Measurements from ENCODE around the gene COPB2.
"Not testable (repeated sequence)": the region's sequence is repeated elsewhere in the genome, so short reads cannot be mapped to it uniquely, and the experiment has no call there.

COPB2 gene

GRCh38 chr3:139389552-139390368, at the start of gene COPB2:
Gene COPB2 (minus strand): TSS chr3:139389647. CDS start chr3:139389550, 97 bp downstream.
- DNase-seq (ENCODE audit: low read depth in 2 of 2, low spot score in 1 of 2) = peak; percentile 91 to 93

GRCh38 chr3:139434764-139435307, 45.4 kb upstream of the COPB2 start:
- no peak for DNase-seq (ENCODE audit: low read depth in 2 of 2, low spot score in 1 of 2)

GRCh38 chr3:139434228-139434627, 44.8 kb upstream of the COPB2 start:
- DNase-seq (ENCODE audit: low read depth in 2 of 2, low spot score in 1 of 2) = no peak

GRCh38 chr3:139433089-139433488, 43.6 kb upstream of the COPB2 start:
- DNase-seq (ENCODE audit: low read depth in 2 of 2, low spot score in 1 of 2) = no peak

- DNase-seq (ENCODE audit: low read depth in 2 of 2, low spot score in 1 of 2) = no peak
These were observed 41.0 kb upstream of the COPB2 start for GRCh38 chr3:139430493-139430892.

- no peak for DNase-seq (ENCODE audit: low read depth in 2 of 2, low spot score in 1 of 2)
These were observed 38.0 kb upstream of the COPB2 start for GRCh38 chr3:139427283-139428060.

GRCh38 chr3:139425745-139426400, 36.4 kb upstream of the COPB2 start:
- no peak for DNase-seq (ENCODE audit: low read depth in 2 of 2, low spot score in 1 of 2)

GRCh38 chr3:139423232-139423631, 33.8 kb upstream of the COPB2 start:
- DNase-seq (ENCODE audit: low read depth in 2 of 2, low spot score in 1 of 2) = no peak

GRCh38 chr3:139421460-139421859, 32.0 kb upstream of the COPB2 start:
- no peak for DNase-seq (ENCODE audit: low read depth in 2 of 2, low spot score in 1 of 2)

- DNase-seq (ENCODE audit: low read depth in 2 of 2, low spot score in 1 of 2) = no peak
These were observed 31.6 kb upstream of the COPB2 start for GRCh38 chr3:139421040-139421439.

- no peak for DNase-seq (ENCODE audit: low read depth in 2 of 2, low spot score in 1 of 2)
These were observed 28.7 kb upstream of the COPB2 start for GRCh38 chr3:139418144-139418543.

GRCh38 chr3:139416275-139416674, 26.8 kb upstream of the COPB2 start:
- no peak for DNase-seq (ENCODE audit: low read depth in 2 of 2, low spot score in 1 of 2)

GRCh38 chr3:139414608-139415224, 25.3 kb upstream of the COPB2 start:
- no peak for DNase-seq (ENCODE audit: low read depth in 2 of 2, low spot score in 1 of 2)

- not testable (repeated sequence) for DNase-seq (ENCODE audit: low read depth in 2 of 2, low spot score in 1 of 2)
These were observed 23.4 kb upstream of the COPB2 start for GRCh38 chr3:139412891-139413290.

- not testable (repeated sequence) for DNase-seq (ENCODE audit: low read depth in 2 of 2, low spot score in 1 of 2)
These were observed 11.7 kb upstream of the COPB2 start for GRCh38 chr3:139401155-139401554.

GRCh38 chr3:139396707-139397106, 7.3 kb upstream of the COPB2 start:
- no peak for DNase-seq (ENCODE audit: low read depth in 2 of 2, low spot score in 1 of 2)

- no peak for DNase-seq (ENCODE audit: low read depth in 2 of 2, low spot score in 1 of 2)
These were observed 4.7 kb upstream of the COPB2 start for GRCh38 chr3:139394116-139394515.

- DNase-seq (ENCODE audit: low read depth in 2 of 2, low spot score in 1 of 2) = peak in 1 of 2 donors; percentile 0
These were observed 461 bp downstream of the COPB2 start for GRCh38 chr3:139388821-139389551.

GRCh38 chr3:139388077-139388476, 1.4 kb downstream of the COPB2 start:
- DNase-seq (ENCODE audit: low read depth in 2 of 2, low spot score in 1 of 2) = no peak

- DNase-seq (ENCODE audit: low read depth in 2 of 2, low spot score in 1 of 2) = not testable (repeated sequence)
These were observed 7.2 kb downstream of the COPB2 start for GRCh38 chr3:139382291-139382690.
